K562 (cell line): ENCODE data around the gene RPE. TPM values are rescaled to one million over a fixed set of nuclear protein-coding genes. Genes with fewer than 3 reads are reported as not detected.

Source experiments
- ATAC-seq: fragments of 200-7000 bp; cut with Tn5 transposase; 3 replicates; pipeline ENCODE4 v1.9.1; 2020; ENCODE audit warnings: moderate library complexity
- BruUV-seq: library from RNA; stranded (reverse); fragments of 400-500 nt; replicated peaks from 2 replicates; lab custom pipeline; 2021; lab: Mats Ljungman, UMichigan
- CTCF ChIA-PET: fragments of 300-600 bp; formaldehyde crosslinking; extraction: SDS; loops from one replicate; lab custom pipeline; 2021; ENCODE audit warnings: low intra/inter-chr PET ratio; lab: Yijun Ruan, JAX
- POLR2A ChIA-PET: fragments of 300-600, 350-650 bp; sonication (Branson Sonifier 250); formaldehyde crosslinking; extraction: SDS; loops from one replicate; lab custom pipeline; 2021; ENCODE audit warnings: antibody characterized with exemption, inconsistent platforms; lab: Yijun Ruan, JAX
- DNase-seq, 4 experiments: peaks; one replicate each; pipeline versions ENCODE4 v3.0.0 to v3.0.0-alpha.2; 2011 to 2018; ENCODE audit warnings: low spot score in 3 of 4, mixed read lengths in 3 of 4; ENCODE audit errors: extremely low read depth in 1 of 4
- FAIRE-seq: peaks from 2 replicates; lab custom pipeline; 2011; peaks lifted over from hg19 to GRCh38; lab: Jason Lieb, UNC
- H2AFZ ChIP-seq: 2 replicates; pipeline ENCODE4 v1.6.0; 2011; ENCODE audit warnings: low read depth, low read length, control low read depth, inconsistent platforms
- H3K27ac ChIP-seq: fragments of 200-600 bp; 3 replicates; pipeline ENCODE4 v1.8.0; 2011; ENCODE audit warnings: low read depth, mild to moderate bottlenecking, control low read depth, inconsistent platforms, low read length, moderate library complexity, mixed read lengths; ENCODE audit errors: extremely low read depth
- H3K27me3 ChIP-seq, 2 experiments: fragments of 300-600 bp in 1 of 2; 2 replicates in 1 of 2; 3 replicates in 1 of 2; pipeline versions ENCODE4 v1.6.0 to v1.8.0; 2011; ENCODE audit warnings: inconsistent platforms in 2 of 2, low read length in 2 of 2, mild to moderate bottlenecking in 1 of 2, mixed read lengths in 1 of 2, moderate library complexity in 1 of 2; ENCODE audit not compliant: control insufficient read depth in 2 of 2, insufficient read depth in 2 of 2
- H3K36me3 ChIP-seq: fragments of 300-600 bp; 3 replicates; pipeline ENCODE4 v1.8.0; 2011; ENCODE audit warnings: mild to moderate bottlenecking, low read length, inconsistent platforms; ENCODE audit not compliant: control insufficient read depth, insufficient read depth
- H3K4me1 ChIP-seq, 2 experiments: fragments of 200-600 bp in 1 of 2; replicated peaks in 1 of 2; 2 replicates in 1 of 2; 3 replicates in 1 of 2; pipeline versions ENCODE4 v1.5.1 to v1.8.0; 2011; ENCODE audit warnings: inconsistent platforms in 2 of 2, low read length in 2 of 2, mild to moderate bottlenecking in 1 of 2, mixed read lengths in 1 of 2, moderate library complexity in 1 of 2; ENCODE audit not compliant: control insufficient read depth in 2 of 2, insufficient read depth in 2 of 2
- H3K4me2 ChIP-seq: 2 replicates; pipeline ENCODE4 v1.6.1; 2011; ENCODE audit warnings: low read length, control low read depth, inconsistent platforms, mixed read lengths; ENCODE audit not compliant: insufficient read depth
- H3K4me3 ChIP-seq: fragments of 200-600 bp; sonication (generic), shearing (Covaris generic); 2 replicates; pipeline ENCODE4 v1.5.1; 2016; ENCODE audit warnings: control low read depth, inconsistent platforms
- H3K79me2 ChIP-seq: fragments of 200-600 bp; 3 replicates; pipeline ENCODE4 v1.8.0; 2011; ENCODE audit warnings: low read length, inconsistent platforms; ENCODE audit not compliant: control insufficient read depth, insufficient read depth
- H3K9ac ChIP-seq, 2 experiments: 2 replicates each; pipeline versions ENCODE4 v1.6.0 to v1.6.1; 2011; ENCODE audit warnings: low read depth in 2 of 2, low read length in 2 of 2, control low read depth in 1 of 2, inconsistent platforms in 1 of 2, mild to moderate bottlenecking in 1 of 2, mixed read lengths in 1 of 2; ENCODE audit not compliant: insufficient read depth in 1 of 2
- H3K9me1 ChIP-seq: one replicate; pipeline ENCODE4 v1.6.0; 2011; ENCODE audit warnings: inconsistent platforms, mild to moderate bottlenecking, low read length, moderate library complexity; ENCODE audit not compliant: control insufficient read depth, insufficient read depth
- H3K9me3 ChIP-seq: replicated peaks from 2 replicates; pipeline ENCODE4 v1.5.1; 2011; ENCODE audit warnings: low read depth, low read length, inconsistent platforms; ENCODE audit not compliant: control insufficient read depth, insufficient read depth
- H4K20me1 ChIP-seq: replicated peaks from 2 replicates; pipeline ENCODE4 v1.6.1; 2011; ENCODE audit warnings: low read length, inconsistent platforms, mixed read lengths; ENCODE audit not compliant: control insufficient read depth, insufficient read depth
- CBX8 ChIP-seq: fragments of 200-600 bp; sonication (generic); IDR thresholded peaks from 2 replicates; pipeline ENCODE4 v1.6.1; 2012; ENCODE audit warnings: borderline replicate concordance, mixed run types, low read depth, mild to moderate bottlenecking, moderate library complexity, mixed read lengths, low read length, control low read depth, inconsistent platforms; ENCODE audit not compliant: poor library complexity, severe bottlenecking; ENCODE audit errors: extremely low read depth
- DIDO1 ChIP-seq: fragments of 450-650 bp; IDR thresholded peaks from 2 replicates; pipeline ENCODE4 v1.6.1; 2016; ENCODE audit warnings: low read depth, missing biosample characterization, missing genetic modification characterization
- DMBX1 ChIP-seq: fragments of 250-450 bp; sonication (Bioruptor Pico); IDR thresholded peaks from 2 replicates; pipeline ENCODE4 v1.8.0; 2022; ENCODE audit warnings: inconsistent platforms, mild to moderate bottlenecking, moderate library complexity, borderline replicate concordance
- FOS ChIP-seq: IDR thresholded peaks from 3 replicates; pipeline ENCODE4 v1.6.1; 2011; ENCODE audit not compliant: insufficient read length; ENCODE audit errors: extremely low read depth
- FOXP4 ChIP-seq: sonication (generic); formaldehyde crosslinking; IDR thresholded peaks from 2 replicates; pipeline ENCODE4 v1.8.0; 2022; ENCODE audit warnings: mild to moderate bottlenecking, missing genetic modification reagents, borderline replicate concordance
- LCOR ChIP-seq: sonication (generic); formaldehyde crosslinking; IDR thresholded peaks from 2 replicates; pipeline ENCODE4 v1.8.0; 2022; ENCODE audit warnings: mild to moderate bottlenecking, missing genetic modification reagents
- NCOA6 ChIP-seq: fragments of 450-650 bp; IDR thresholded peaks from 2 replicates; pipeline ENCODE4 v1.6.1; 2017; ENCODE audit warnings: mild to moderate bottlenecking
- NR2C1 ChIP-seq, 2 experiments: fragments of 450-650 bp; IDR thresholded peaks; 2 replicates each; pipeline ENCODE4 v1.6.1; 2017; ENCODE audit warnings: mild to moderate bottlenecking in 2 of 2, antibody characterized with exemption in 1 of 2, inconsistent platforms in 1 of 2, missing compliant biosample characterization in 1 of 2, missing genetic modification characterization in 1 of 2
- RB1 ChIP-seq: fragments of 450-650 bp; IDR thresholded peaks from 2 replicates; pipeline ENCODE4 v1.6.1; 2017; ENCODE audit warnings: low read depth, mild to moderate bottlenecking
- RBM25 ChIP-seq: fragments of 200-400 bp; formaldehyde crosslinking; IDR thresholded peaks from 2 replicates; pipeline ENCODE4 v1.6.1; 2018; ENCODE audit warnings: low read length, low read depth, moderate library complexity; ENCODE audit not compliant: severe bottlenecking
- ZNF444 ChIP-seq: fragments of 250-450 bp; sonication (Bioruptor Pico); IDR thresholded peaks from 2 replicates; pipeline ENCODE4 v1.4.0; 2020; ENCODE audit warnings: mild to moderate bottlenecking, moderate library complexity
- ZNF445 ChIP-seq: fragments of 250-450 bp; sonication (Bioruptor Pico); IDR thresholded peaks from 2 replicates; pipeline ENCODE4 v1.4.0; 2020; ENCODE audit warnings: low read depth, mild to moderate bottlenecking, moderate library complexity
- WGBS: fragments of 100-300 bp; shearing (Covaris generic); methylation state at CpG from one replicate; pipeline ENCODE4 v1.1.6; 2016; ENCODE audit warnings: low coverage, mixed read lengths; ENCODE audit not compliant: insufficient coverage; ENCODE audit errors: missing lambda C conversion rate; 5-methylcytosine and 5-hydroxymethylcytosine counted together
- in situ Hi-C: fragments of 300-500 bp; cut with MboI; formaldehyde crosslinking; loops from 4 replicates; pipeline ENCODE4 v1.15.0; 2018; ENCODE audit warnings: inconsistent platforms, mixed read lengths
- intact Hi-C: fragments of 100-400 bp; cut with micrococcal nuclease; formaldehyde crosslinking; loops from 2 replicates; pipeline ENCODE4 v1.14.2; 2022
- polyA plus RNA-seq, 8 experiments: library from polyadenylated mRNA; depleted of rRNA in 4 of 8; stranded (reverse) in 5 of 8; unstranded in 3 of 8; fragments of >200 nt; fragmentation: Nextera tagmentation in 2 of 8; fragmentation: Illumina TruSeq in 1 of 8; extraction: Ambion mirVana in 2 of 8; extraction: Trizol in 1 of 8; gene quantifications; 2 replicates each; pipeline versions ENCODE4 v1.2.1 to v1.2.3, GENCODE V29; 2011 to 2014; ENCODE audit warnings: inconsistent platforms in 1 of 8, missing spikeins in 1 of 8
- total RNA-seq, 7 experiments: library from RNA; depleted of rRNA in 6 of 7; stranded (reverse); fragments of >200 nt in 6 of 7; fragmentation: Illumina TruSeq in 2 of 7; extraction: Trizol in 2 of 7; gene quantifications; 2 replicates each; pipeline versions ENCODE4 v1.2.1 to v1.2.3, GENCODE V29; 2011 to 2021; ENCODE audit warnings: low replicate concordance in 1 of 7
- TF ChIP-seq, protein P1 (sequence below): fragments of 450-650 bp; IDR thresholded peaks from 2 replicates; pipeline ENCODE4 v1.6.1; 2016; ENCODE audit warnings: low read depth, mild to moderate bottlenecking, moderate library complexity
- TF ChIP-seq, protein P2 (sequence below): fragments of 250-450 bp; sonication (Bioruptor Pico); IDR thresholded peaks from 2 replicates; pipeline ENCODE4 v1.8.0; 2022; ENCODE audit warnings: inconsistent platforms
- TF ChIP-seq, protein P3 (sequence below): fragments of 250-450 bp; sonication (Bioruptor Pico); IDR thresholded peaks from 2 replicates; pipeline ENCODE4 v1.8.0; 2022; ENCODE audit warnings: inconsistent platforms, mild to moderate bottlenecking, moderate library complexity, borderline replicate concordance

The RPE gene
- total and polyA plus RNA-seq, 9 of the 15 experiments (the other 6 are each of a cell fraction or from before 2014, with no cell fraction given), result 33.5 to 65.3 (median 50.4) TPM

GRCh38 chr2:209965723-209966122 is 36.7 kb upstream of the RPE start (continued):
- TF ChIP-seq FOXP4 (CRISPR knock-in tag), result no peak

- no TSS peak for BruUV-seq
These were observed 32.7 kb upstream of the RPE start for GRCh38 chr2:209969692-209970091.

More at GRCh38 chr2:209969692-209970091, 32.7 kb upstream of the RPE start:
- Histone ChIP-seq H3K4me3 (no peak overlapping the region), H4K20me1 (no peaks in the 10 kb centered on the region), H3K9me3 (no peaks in the 10 kb centered on the region), H3K36me3 (no peaks in the 10 kb centered on the region), H2AFZ (no peak overlapping the region), H3K9ac (no peak overlapping the region), H3K4me2 (no peak overlapping the region), H3K79me2 (no peaks in the 10 kb centered on the region), H3K4me1 (no peaks in the 10 kb centered on the region)
- POLR2A ChIA-PET, result no interaction called here
- FAIRE-seq (no peak), DNase-seq (no peak), ATAC-seq (no peak)
- intact Hi-C loops, result loop anchor here (10.0 kb wide), 1 partner anchor 545 kb away; the partner anchor contains the start of gene MAP2
- in situ Hi-C loops, result loop anchor here (10.0 kb wide), 1 partner anchor 1565 kb away; the partner anchor contains the start of gene PTH2R
- 0% methylated on average over 3 of the region's 4 CpGs for WGBS
- no peak for TF ChIP-seq NR2C1 (IDR thresholded peaks at IDR 0.05)
- TF ChIP-seq NR2C1 (tag; IDR thresholded peaks at IDR 0.05), result no peak
- no peak for TF ChIP-seq RB1
- no peak for TF ChIP-seq DMBX1 (CRISPR knock-in tag)
- TF ChIP-seq, protein P1, sequence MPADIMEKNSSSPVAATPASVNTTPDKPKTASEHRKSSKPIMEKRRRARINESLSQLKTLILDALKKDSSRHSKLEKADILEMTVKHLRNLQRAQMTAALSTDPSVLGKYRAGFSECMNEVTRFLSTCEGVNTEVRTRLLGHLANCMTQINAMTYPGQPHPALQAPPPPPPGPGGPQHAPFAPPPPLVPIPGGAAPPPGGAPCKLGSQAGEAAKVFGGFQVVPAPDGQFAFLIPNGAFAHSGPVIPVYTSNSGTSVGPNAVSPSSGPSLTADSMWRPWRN, result no peak
- TF ChIP-seq RBM25, result no peak
- no peak for TF ChIP-seq FOS
- TF ChIP-seq, protein P2, sequence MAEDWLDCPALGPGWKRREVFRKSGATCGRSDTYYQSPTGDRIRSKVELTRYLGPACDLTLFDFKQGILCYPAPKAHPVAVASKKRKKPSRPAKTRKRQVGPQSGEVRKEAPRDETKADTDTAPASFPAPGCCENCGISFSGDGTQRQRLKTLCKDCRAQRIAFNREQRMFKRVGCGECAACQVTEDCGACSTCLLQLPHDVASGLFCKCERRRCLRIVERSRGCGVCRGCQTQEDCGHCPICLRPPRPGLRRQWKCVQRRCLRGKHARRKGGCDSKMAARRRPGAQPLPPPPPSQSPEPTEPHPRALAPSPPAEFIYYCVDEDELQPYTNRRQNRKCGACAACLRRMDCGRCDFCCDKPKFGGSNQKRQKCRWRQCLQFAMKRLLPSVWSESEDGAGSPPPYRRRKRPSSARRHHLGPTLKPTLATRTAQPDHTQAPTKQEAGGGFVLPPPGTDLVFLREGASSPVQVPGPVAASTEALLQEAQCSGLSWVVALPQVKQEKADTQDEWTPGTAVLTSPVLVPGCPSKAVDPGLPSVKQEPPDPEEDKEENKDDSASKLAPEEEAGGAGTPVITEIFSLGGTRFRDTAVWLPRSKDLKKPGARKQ (CRISPR knock-in tag), result no peak
- TF ChIP-seq CBX8, result no peak
- TF ChIP-seq ZNF445, result no peak
- TF ChIP-seq NCOA6, result no peak
- no peak for TF ChIP-seq LCOR (CRISPR knock-in tag)
- TF ChIP-seq ZNF444, result no peak
- TF ChIP-seq DIDO1 (tag), result no peak
- TF ChIP-seq, protein P3, sequence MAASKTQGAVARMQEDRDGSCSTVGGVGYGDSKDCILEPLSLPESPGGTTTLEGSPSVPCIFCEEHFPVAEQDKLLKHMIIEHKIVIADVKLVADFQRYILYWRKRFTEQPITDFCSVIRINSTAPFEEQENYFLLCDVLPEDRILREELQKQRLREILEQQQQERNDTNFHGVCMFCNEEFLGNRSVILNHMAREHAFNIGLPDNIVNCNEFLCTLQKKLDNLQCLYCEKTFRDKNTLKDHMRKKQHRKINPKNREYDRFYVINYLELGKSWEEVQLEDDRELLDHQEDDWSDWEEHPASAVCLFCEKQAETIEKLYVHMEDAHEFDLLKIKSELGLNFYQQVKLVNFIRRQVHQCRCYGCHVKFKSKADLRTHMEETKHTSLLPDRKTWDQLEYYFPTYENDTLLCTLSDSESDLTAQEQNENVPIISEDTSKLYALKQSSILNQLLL (CRISPR knock-in tag), result no peak
- TF ChIP-seq, all 486 proteins: peak for 0
- Histone ChIP-seq H3K27ac (no peak overlapping the region), H3K9me1 (no peaks in the 10 kb centered on the region), H3K27me3 (no peaks in the 10 kb centered on the region)
- CTCF ChIA-PET, result no interaction called here
